Epithelial cell of proximal tubule (primary cell): ENCODE results near the gene MAGI1. TPM values are rescaled to one million over a fixed set of nuclear protein-coding genes. Genes with fewer than 3 reads are reported as not detected.

Experiments
- DNase-seq: peaks from one replicate; pipeline ENCODE4 v3.0.0-alpha.2; 2011; ENCODE audit warnings: low read depth
- H3K4me3 ChIP-seq: 2 replicates; pipeline ENCODE4 v1.5.1; 2011; ENCODE audit warnings: low read depth, mild to moderate bottlenecking, low read length
- total RNA-seq: library from RNA; depleted of rRNA; stranded (reverse); fragments of >200 nt; gene quantifications from 2 replicates; pipeline ENCODE4 v1.2.3, GENCODE V29; 2015
- TF ChIP-seq, protein P1 (sequence below): conservative IDR thresholded peaks from 2 replicates; pipeline ENCODE4 v1.5.1; 2012; ENCODE audit warnings: low read depth, mild to moderate bottlenecking, low read length

Gene MAGI1
- total RNA-seq, 1 donor from 2014 or later = 9.6 TPM

DNA sequence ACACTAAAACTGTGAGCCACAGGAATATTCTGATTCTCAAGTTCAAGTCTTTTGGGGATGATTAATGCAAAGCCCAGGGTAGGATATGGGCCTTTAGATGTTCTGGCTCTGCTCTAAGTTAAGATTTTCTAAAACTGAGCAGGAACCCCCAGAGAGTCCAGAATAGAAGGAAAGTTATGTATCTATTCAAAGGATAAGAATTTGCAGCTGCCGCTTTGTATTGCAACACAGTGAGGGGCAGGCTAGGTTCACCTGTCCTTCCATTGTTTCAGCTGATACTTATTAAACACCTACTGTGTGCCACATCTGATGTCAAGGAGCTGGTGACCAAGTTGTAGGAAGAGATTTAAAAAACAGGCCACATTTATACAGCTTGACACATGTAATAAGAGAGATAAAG is 290.4 kb downstream of the MAGI1 start:
- DNase-seq = no peak
- TF ChIP-seq, protein P1, sequence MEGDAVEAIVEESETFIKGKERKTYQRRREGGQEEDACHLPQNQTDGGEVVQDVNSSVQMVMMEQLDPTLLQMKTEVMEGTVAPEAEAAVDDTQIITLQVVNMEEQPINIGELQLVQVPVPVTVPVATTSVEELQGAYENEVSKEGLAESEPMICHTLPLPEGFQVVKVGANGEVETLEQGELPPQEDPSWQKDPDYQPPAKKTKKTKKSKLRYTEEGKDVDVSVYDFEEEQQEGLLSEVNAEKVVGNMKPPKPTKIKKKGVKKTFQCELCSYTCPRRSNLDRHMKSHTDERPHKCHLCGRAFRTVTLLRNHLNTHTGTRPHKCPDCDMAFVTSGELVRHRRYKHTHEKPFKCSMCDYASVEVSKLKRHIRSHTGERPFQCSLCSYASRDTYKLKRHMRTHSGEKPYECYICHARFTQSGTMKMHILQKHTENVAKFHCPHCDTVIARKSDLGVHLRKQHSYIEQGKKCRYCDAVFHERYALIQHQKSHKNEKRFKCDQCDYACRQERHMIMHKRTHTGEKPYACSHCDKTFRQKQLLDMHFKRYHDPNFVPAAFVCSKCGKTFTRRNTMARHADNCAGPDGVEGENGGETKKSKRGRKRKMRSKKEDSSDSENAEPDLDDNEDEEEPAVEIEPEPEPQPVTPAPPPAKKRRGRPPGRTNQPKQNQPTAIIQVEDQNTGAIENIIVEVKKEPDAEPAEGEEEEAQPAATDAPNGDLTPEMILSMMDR = no peak
- no peak overlapping the region for H3K4me3 ChIP-seq

DNA sequence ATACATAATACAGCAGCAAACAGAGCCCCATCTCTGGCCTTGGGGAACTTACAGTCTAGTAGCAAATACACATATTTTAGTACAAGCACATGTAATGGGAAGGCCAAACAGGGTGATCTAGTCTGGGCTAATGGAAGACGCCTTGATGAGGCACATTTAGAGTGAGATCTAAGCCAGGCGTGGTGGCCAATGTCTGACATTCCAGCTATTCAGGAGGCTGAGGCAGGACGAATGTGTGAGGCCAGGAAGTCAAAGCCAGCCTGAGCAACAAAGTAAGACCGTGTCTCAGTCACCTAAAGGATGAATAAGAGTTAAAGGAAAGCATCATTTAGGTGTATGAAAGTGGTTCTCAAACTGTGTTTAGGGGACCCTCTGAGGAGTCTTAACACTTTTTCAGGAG is 291.9 kb downstream of the MAGI1 start:
- H3K4me3 ChIP-seq = no peak overlapping the region
- TF ChIP-seq, protein P1 = no peak
- DNase-seq = no peak

DNA sequence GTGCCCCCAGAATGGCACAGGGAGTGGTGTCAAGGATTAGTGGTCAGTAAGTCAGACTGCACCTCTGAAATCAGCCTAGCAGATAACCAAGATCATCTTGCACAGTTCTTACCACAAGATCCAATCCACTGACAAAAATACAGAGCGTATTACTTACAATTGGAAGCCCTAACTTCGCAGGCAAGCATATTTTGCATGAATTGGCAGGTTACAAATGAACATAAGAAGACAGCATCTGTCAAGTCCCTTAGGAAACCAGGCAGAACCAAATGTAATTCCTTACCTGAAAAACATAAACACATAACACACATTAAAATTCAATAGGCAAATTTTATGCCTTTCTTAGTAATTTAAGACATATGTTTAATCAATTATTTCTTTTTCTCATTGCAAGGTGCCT is 293.4 kb downstream of the MAGI1 start:
- no peak for DNase-seq
- no peak overlapping the region for H3K4me3 ChIP-seq
- TF ChIP-seq, protein P1 = no peak

- TF ChIP-seq, protein P1 = no peak
- no peak for DNase-seq
- no peak overlapping the region for H3K4me3 ChIP-seq
Observed at GRCh38 chr3:65742914-65743313, 295.8 kb downstream of the MAGI1 start.

DNA sequence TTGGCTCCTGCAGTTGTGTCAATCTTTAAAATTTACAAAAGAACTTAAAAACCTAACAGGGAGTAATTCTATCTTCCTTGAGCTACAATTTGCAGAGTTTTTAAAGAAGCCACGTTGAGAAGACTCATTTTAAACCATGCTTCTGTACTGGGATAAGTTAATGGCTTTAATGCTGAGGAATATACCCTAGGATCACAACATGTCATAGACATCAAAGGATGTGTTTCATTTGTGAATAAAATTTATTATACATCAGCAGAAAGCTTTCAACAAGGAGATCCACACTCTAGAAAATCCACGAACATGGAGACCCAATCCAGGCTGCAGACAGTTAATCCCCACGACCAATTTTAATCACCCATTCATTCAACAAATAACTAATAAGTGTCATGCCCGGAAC is 297.2 kb downstream of the MAGI1 start:
- H3K4me3 ChIP-seq = no peak overlapping the region
- no peak for DNase-seq
- TF ChIP-seq, protein P1 = no peak

GRCh38 chr3:65739901-65740541 is 298.7 kb downstream of the MAGI1 start:
- TF ChIP-seq, protein P1 = no peak
- no peak for DNase-seq
- no peak overlapping the region for H3K4me3 ChIP-seq

- TF ChIP-seq, protein P1 = no peak
- no peak for DNase-seq
- no peak overlapping the region for H3K4me3 ChIP-seq
Observed at GRCh38 chr3:65734792-65735191, 303.9 kb downstream of the MAGI1 start.
